HG02885 (cell line): ENCODE measurements around the gene TRMU.
"Not testable (repeated sequence)": the region's sequence is repeated elsewhere in the genome, so short reads cannot be mapped to it uniquely, and the experiment has no call there.

Experiments used
- ATAC-seq: cut with Tn5 transposase; IDR thresholded peaks from one replicate; pipeline ENCODE4 v1.9.1; 2021; ENCODE audit warnings: mild to moderate bottlenecking; ENCODE audit not compliant: unreplicated experiment, poor library complexity

The TRMU gene

GRCh38 chr22:46380581-46380980 is 45.1 kb downstream of the TRMU start:
- ATAC-seq = no peak

GRCh38 chr22:46381142-46381541 is 45.6 kb downstream of the TRMU start:
- ATAC-seq = no peak

- no peak for ATAC-seq
These were observed 46.2 kb downstream of the TRMU start for GRCh38 chr22:46381731-46382130.

- no peak for ATAC-seq
These were observed 47.0 kb downstream of the TRMU start for GRCh38 chr22:46382524-46382923.

- ATAC-seq = no peak
These were observed 50.8 kb downstream of the TRMU start for GRCh38 chr22:46386312-46386711.

- no peak for ATAC-seq
These were observed 52.2 kb downstream of the TRMU start for GRCh38 chr22:46387748-46388147.

GRCh38 chr22:46388647-46389046 is 53.1 kb downstream of the TRMU start:
- ATAC-seq = no peak

GRCh38 chr22:46389081-46389480 is 53.6 kb downstream of the TRMU start:
- ATAC-seq = no peak

GRCh38 chr22:46390105-46390651 is 54.7 kb downstream of the TRMU start:
- ATAC-seq = no peak

- ATAC-seq = no peak
These were observed 55.3 kb downstream of the TRMU start for GRCh38 chr22:46390652-46391301.

- no peak for ATAC-seq
These were observed 56.1 kb downstream of the TRMU start for GRCh38 chr22:46391486-46392136.

- ATAC-seq = no peak
These were observed 56.8 kb downstream of the TRMU start for GRCh38 chr22:46392137-46392844.

- ATAC-seq = no peak
These were observed 58.4 kb downstream of the TRMU start for GRCh38 chr22:46393873-46394272.

- ATAC-seq = no peak
These were observed 59.1 kb downstream of the TRMU start for GRCh38 chr22:46394622-46395021.

GRCh38 chr22:46395145-46395544 is 59.6 kb downstream of the TRMU start:
- no peak for ATAC-seq

GRCh38 chr22:46397049-46397448 is 61.5 kb downstream of the TRMU start:
- not testable (repeated sequence) for ATAC-seq

GRCh38 chr22:46397514-46397913 is 62.0 kb downstream of the TRMU start:
- no peak for ATAC-seq

GRCh38 chr22:46397951-46398350 is 62.4 kb downstream of the TRMU start:
- no peak for ATAC-seq

GRCh38 chr22:46399251-46400024 is 63.9 kb downstream of the TRMU start:
- no peak for ATAC-seq

- ATAC-seq = no peak
These were observed 65.9 kb downstream of the TRMU start for GRCh38 chr22:46401370-46401769.

- no peak for ATAC-seq
These were observed 67.0 kb downstream of the TRMU start for GRCh38 chr22:46402505-46402904.
